B cell (primary cell): Measurements from ENCODE around the gene SCG2. TPM values are rescaled to one million over a fixed set of nuclear protein-coding genes. Genes with fewer than 3 reads are reported as not detected.
"Not testable (repeated sequence)": the region's sequence is repeated elsewhere in the genome, so short reads cannot be mapped to it uniquely, and the experiment has no call there.

ENCODE experiments used
- ATAC-seq: fragments of 200-7000 bp; cut with Tn5 transposase; one replicate; pipeline ENCODE4 v1.10.0; 2021; ENCODE audit warnings: low read depth, mild to moderate bottlenecking, moderate number of reproducible peaks, moderate library complexity
- CTCF ChIA-PET: fragments of 350-600 bp; sonication (Branson Sonifier 250); formaldehyde crosslinking; loops from one replicate; lab custom pipeline; 2021; ENCODE audit warnings: antibody characterized with exemption, inconsistent platforms; lab: Charles Lee
- POLR2A ChIA-PET: fragments of 350-600 bp; sonication (Branson Sonifier 250); formaldehyde crosslinking; loops from one replicate; lab custom pipeline; 2021; ENCODE audit warnings: antibody characterized with exemption; lab: Charles Lee
- DNase-seq: peaks from one replicate; pipeline ENCODE4 v3.0.0; 2013
- H2AFZ ChIP-seq: 2 replicates; pipeline ENCODE4 v1.6.1; 2012; ENCODE audit warnings: mild to moderate bottlenecking, low read depth, low read length; ENCODE audit not compliant: insufficient read depth, poor library complexity, severe bottlenecking
- H3K27ac ChIP-seq, 2 donors: 1 replicate in 1 of 2; 2 replicates in 1 of 2; pipeline ENCODE4 v1.5.1; 2012 to 2013; ENCODE audit warnings: low read length in 2 of 2, mild to moderate bottlenecking in 2 of 2, moderate library complexity in 1 of 2
- H3K27me3 ChIP-seq, 4 experiments: fragments of 200-600 bp in 1 of 4; sonication (generic) in 1 of 4; replicated peaks in 1 of 4; 1 replicate in 2 of 4; 2 replicates in 2 of 4; pipeline versions ENCODE4 v1.6.1 to v1.7.0; 2013 to 2016; ENCODE audit warnings: low read length in 3 of 4, mild to moderate bottlenecking in 2 of 4, mixed read lengths in 1 of 4, moderate library complexity in 1 of 4; ENCODE audit not compliant: insufficient read depth in 4 of 4, control insufficient read depth in 3 of 4; ENCODE audit errors: control extremely low read depth in 1 of 4
- H3K36me3 ChIP-seq, 2 experiments: replicated peaks in 1 of 2; 1 replicate in 1 of 2; 2 replicates in 1 of 2; pipeline versions ENCODE4 v1.6.1 to v1.7.1; 2013; ENCODE audit warnings: low read length in 1 of 2; ENCODE audit not compliant: insufficient read depth in 2 of 2, control insufficient read depth in 1 of 2; ENCODE audit errors: control extremely low read depth in 1 of 2, extremely low read depth in 1 of 2
- H3K4me1 ChIP-seq, 2 donors: fragments of 200-600 bp in 1 of 2; sonication (generic) in 1 of 2; 1 replicate in 1 of 2; 2 replicates in 1 of 2; pipeline versions ENCODE4 v1.5.1 to v1.6.1; 2013 to 2017; ENCODE audit warnings: low read length in 2 of 2; ENCODE audit not compliant: control insufficient read depth in 2 of 2, insufficient read depth in 2 of 2
- H3K4me2 ChIP-seq: replicated peaks from 2 replicates; pipeline ENCODE3; 2012; ENCODE audit warnings: mild to moderate bottlenecking, low read depth, low read length; ENCODE audit not compliant: poor library complexity, severe bottlenecking
- H3K4me3 ChIP-seq, 5 experiments: fragments of 200-600 bp in 1 of 5; sonication (generic) in 1 of 5; 1 replicate in 3 of 5; 2 replicates in 2 of 5; pipeline versions ENCODE4 v1.5.1 to v1.7.0; 2011 to 2016; ENCODE audit warnings: low read length in 4 of 5, mild to moderate bottlenecking in 4 of 5, low read depth in 2 of 5, control low read depth in 1 of 5, moderate library complexity in 1 of 5; ENCODE audit not compliant: insufficient read depth in 1 of 5; ENCODE audit errors: control extremely low read depth in 1 of 5, extremely low read depth in 1 of 5
- H3K79me2 ChIP-seq: fragments of 200-600 bp; sonication (generic); one replicate; pipeline ENCODE4 v1.6.0; 2016; ENCODE audit warnings: low read length; ENCODE audit not compliant: control insufficient read depth, insufficient read depth
- H3K9ac ChIP-seq: fragments of 200-600 bp; sonication (generic); 2 replicates; pipeline ENCODE4 v1.6.1; 2017; ENCODE audit warnings: mild to moderate bottlenecking, low read length, moderate library complexity
- H3K9me3 ChIP-seq, 3 donors: one replicate each; pipeline versions ENCODE4 v1.6.1 to v1.7.1; 2013; ENCODE audit warnings: low read length in 2 of 3; ENCODE audit not compliant: control insufficient read depth in 2 of 3, insufficient read depth in 1 of 3; ENCODE audit errors: control extremely low read depth in 1 of 3
- H4K20me1 ChIP-seq: 2 replicates; pipeline ENCODE4 v1.6.0; 2012; ENCODE audit warnings: mild to moderate bottlenecking, low read length; ENCODE audit not compliant: insufficient read depth, control insufficient read depth, poor library complexity, severe bottlenecking
- H3K27ac Mint-ChIP-seq: one replicate; pipeline ENCODE4 v1.8.0; 2021; ENCODE audit warnings: mixed read lengths
- H3K27me3 Mint-ChIP-seq: one replicate; pipeline ENCODE4 v1.8.0; 2021; ENCODE audit warnings: mixed read lengths
- H3K4me1 Mint-ChIP-seq: one replicate; pipeline ENCODE4 v1.8.0; 2021; ENCODE audit warnings: mixed read lengths
- H3K4me3 Mint-ChIP-seq: one replicate; pipeline ENCODE4 v1.8.0; 2021; ENCODE audit warnings: mixed read lengths
- H3K9me3 Mint-ChIP-seq: one replicate; pipeline ENCODE4 v1.8.0; 2022; ENCODE audit warnings: mixed read lengths; ENCODE audit not compliant: insufficient read depth
- EZH2 ChIP-seq: IDR thresholded peaks from 2 replicates; pipeline ENCODE4 v1.6.1; 2012; ENCODE audit warnings: borderline replicate concordance, low read depth, mild to moderate bottlenecking, moderate library complexity, low read length; ENCODE audit not compliant: insufficient read depth, poor library complexity, severe bottlenecking
- WGBS: methylation state at CpG from one replicate; pipeline ENCODE4 v1.1.5; 2013; ENCODE audit warnings: missing lambda C conversion rate; ENCODE audit not compliant: insufficient coverage; 5-methylcytosine and 5-hydroxymethylcytosine counted together
- intact Hi-C: fragments of 100-400 bp; cut with micrococcal nuclease; formaldehyde crosslinking; loops from one replicate; pipeline ENCODE4 v1.10.0; 2022
- polyA plus RNA-seq: library from polyadenylated mRNA; depleted of rRNA; stranded (reverse); fragments of >200 nt; gene quantifications from 2 replicates; pipeline ENCODE4 v1.2.3, GENCODE V29; 2012
- total RNA-seq, 2 donors: library from RNA; stranded (reverse); fragments of 120-200 nt in 1 of 2; gene quantifications; 1 replicate in 1 of 2; 2 replicates in 1 of 2; pipeline versions ENCODE4 v1.2.3 to v1.2.4, GENCODE V29; 2013 to 2022
- TF ChIP-seq, protein P1 (sequence below): fragments of 200-600 bp; IDR thresholded peaks from one replicate; pipeline ENCODE4 v1.8.0; 2022; ENCODE audit warnings: antibody characterized with exemption, mild to moderate bottlenecking

SCG2 gene
- total and polyA plus RNA-seq, 2 donors (not counting 1 experiment from before 2014, with no cell fraction given) = 0.12 to 0.44 TPM

GRCh38 chr2:223594259-223594658 is 7.9 kb downstream of the SCG2 start:
- Mint-ChIP-seq H3K9me3 (no peaks in the 10 kb centered on the region), H3K27ac (no peak overlapping the region), H3K4me1 (no peaks in the 10 kb centered on the region), H3K4me3 (no peak overlapping the region), H3K27me3 (no peaks in the 10 kb centered on the region)
- no peaks in the 10 kb centered on the region for H3K9me3 ChIP-seq
- H3K4me3 ChIP-seq = no peak overlapping the region
- no peak overlapping the region for H3K9ac ChIP-seq
- intact Hi-C loops = no loop called here
- no peaks in the 10 kb centered on the region for H4K20me1 ChIP-seq
- H2AFZ ChIP-seq = no peak overlapping the region
- no peak for DNase-seq
- ChIA-PET CTCF (interaction anchor here (0.7 kb wide), 1 partner anchor 640 kb away, joined by 3 read pairs; no protein-coding TSS in a partner anchor), POLR2A (no interaction called here)
- WGBS = 57% methylated on average over 2 of the region's 2 CpGs
- H3K4me2 ChIP-seq = no peak overlapping the region
- no peak overlapping the region for H3K27ac ChIP-seq
- H3K27me3 ChIP-seq = peaks cover 0 to 3% (median 0%) of the 10 kb centered on the region in 4 experiments
- no peaks in the 10 kb centered on the region for H3K79me2 ChIP-seq
- H3K4me1 ChIP-seq = no peaks in the 10 kb centered on the region
- TF ChIP-seq, protein P1, sequence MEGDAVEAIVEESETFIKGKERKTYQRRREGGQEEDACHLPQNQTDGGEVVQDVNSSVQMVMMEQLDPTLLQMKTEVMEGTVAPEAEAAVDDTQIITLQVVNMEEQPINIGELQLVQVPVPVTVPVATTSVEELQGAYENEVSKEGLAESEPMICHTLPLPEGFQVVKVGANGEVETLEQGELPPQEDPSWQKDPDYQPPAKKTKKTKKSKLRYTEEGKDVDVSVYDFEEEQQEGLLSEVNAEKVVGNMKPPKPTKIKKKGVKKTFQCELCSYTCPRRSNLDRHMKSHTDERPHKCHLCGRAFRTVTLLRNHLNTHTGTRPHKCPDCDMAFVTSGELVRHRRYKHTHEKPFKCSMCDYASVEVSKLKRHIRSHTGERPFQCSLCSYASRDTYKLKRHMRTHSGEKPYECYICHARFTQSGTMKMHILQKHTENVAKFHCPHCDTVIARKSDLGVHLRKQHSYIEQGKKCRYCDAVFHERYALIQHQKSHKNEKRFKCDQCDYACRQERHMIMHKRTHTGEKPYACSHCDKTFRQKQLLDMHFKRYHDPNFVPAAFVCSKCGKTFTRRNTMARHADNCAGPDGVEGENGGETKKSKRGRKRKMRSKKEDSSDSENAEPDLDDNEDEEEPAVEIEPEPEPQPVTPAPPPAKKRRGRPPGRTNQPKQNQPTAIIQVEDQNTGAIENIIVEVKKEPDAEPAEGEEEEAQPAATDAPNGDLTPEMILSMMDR = no peak
- no peak for TF ChIP-seq EZH2
- no peaks in the 10 kb centered on the region for H3K36me3 ChIP-seq
- ATAC-seq = no peak

GRCh38 chr2:223592689-223593088 is 9.5 kb downstream of the SCG2 start:
- H3K4me1 Mint-ChIP-seq, H3K4me1 ChIP-seq, H3K27me3 ChIP-seq, ATAC-seq, H3K4me3 ChIP-seq, H3K36me3 ChIP-seq, POLR2A ChIA-PET, H3K27ac ChIP-seq, H3K9ac ChIP-seq, H3K9me3 Mint-ChIP-seq, H3K4me3 Mint-ChIP-seq, H3K9me3 ChIP-seq, H3K27ac Mint-ChIP-seq, DNase-seq, H3K27me3 Mint-ChIP-seq, H4K20me1 ChIP-seq, H3K79me2 ChIP-seq, CTCF ChIA-PET, H3K4me2 ChIP-seq, H2AFZ ChIP-seq, intact Hi-C loops: not testable (repeated sequence)
- no CpG with 5 or more reads among the region's 1 CpG for WGBS
